Inferior parietal cortex (tissue), 1 donor: ENCODE data around the gene TRIM15.
"Not testable (repeated sequence)": the region's sequence is repeated elsewhere in the genome, so short reads cannot be mapped to it uniquely, and the experiment has no call there.

ENCODE experiments used
- DNase-seq: peaks from one replicate; pipeline ENCODE4 v3.0.0-alpha.2; 2016; ENCODE audit errors: extremely low spot score

Gene TRIM15

DNA sequence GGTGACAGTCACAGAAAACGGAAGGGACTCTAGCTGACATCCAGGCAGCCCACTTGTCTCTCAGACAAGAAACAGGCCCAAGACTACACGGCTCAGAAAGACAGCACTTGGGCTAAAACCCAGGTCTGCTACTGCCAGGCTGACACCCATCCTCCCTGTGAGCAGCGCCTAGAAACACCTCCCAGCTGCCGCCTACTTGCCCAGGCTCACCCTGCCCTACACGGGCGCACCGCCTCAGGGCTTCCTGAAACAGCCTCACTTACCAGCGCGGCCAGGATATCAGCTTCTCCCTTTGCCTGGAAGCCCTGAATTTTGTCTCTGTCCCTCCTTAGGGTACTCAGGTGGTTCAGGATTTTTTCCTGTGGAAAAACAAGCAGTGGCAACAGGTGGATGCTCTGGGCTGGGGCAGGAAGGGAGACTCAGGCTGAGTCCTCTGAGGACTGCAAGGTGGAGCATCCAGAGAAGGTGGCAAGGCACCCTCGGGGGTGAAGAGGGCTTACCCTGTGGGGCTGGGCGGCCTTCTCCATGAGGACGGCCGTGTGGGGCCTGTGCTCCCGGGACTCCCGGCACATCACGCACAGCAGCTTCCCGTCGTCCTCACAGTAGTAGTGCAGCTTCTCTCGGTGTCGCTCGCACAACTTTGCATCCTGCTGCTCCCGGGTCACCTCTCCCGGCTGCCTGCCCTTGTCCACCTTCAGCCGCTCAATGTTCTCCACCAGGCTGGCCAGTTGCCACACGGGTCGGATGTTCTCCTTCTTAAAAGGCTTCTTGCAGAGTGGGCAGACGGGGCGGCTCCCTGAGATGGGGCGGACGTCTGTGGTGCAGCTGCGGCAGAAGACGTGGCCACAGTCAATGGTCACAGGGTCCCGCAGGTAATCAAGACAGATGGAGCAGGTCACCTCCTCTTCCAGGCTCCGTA lies 35.1 kb downstream of the TRIM15 start:
- DNase-seq = no peak

DNA sequence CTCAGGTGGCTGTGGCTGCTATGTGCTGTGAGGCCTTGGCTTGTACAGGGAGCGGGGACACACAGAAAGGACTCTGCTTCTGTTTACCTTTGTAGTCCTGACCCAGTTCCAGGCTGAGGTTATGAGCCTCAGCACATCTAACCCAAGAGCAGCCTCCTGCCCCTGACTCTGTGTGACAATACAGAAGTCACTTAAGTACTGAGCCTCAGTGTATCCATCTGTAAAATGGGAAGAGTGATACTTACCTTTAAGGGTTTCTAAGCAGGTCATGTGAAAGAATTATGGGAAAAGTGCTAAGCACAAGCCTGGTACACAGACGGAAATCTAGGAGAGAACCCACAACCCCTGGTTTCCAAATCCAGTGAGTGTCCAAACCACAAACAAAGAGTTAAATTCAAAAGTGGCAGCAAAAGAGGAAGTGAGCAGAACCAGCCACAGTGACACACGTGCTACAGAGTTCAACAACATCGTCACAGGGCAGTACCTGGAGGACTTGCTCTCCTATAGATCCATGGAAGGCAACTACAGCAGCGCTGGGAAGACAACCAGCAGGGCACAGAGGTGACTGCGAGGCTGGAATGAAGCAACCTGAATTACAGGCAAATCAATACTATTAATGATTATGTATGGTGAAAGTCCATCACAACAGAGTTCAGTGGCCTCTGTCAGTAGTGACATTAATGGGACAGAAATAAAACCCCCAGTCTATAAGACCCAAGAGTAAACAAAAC lies 37.4 kb downstream of the TRIM15 start:
- no peak for DNase-seq

GRCh38 chr6:30202366-30202765 lies 39.0 kb downstream of the TRIM15 start:
- no peak for DNase-seq

- DNase-seq = no peak
Measured at GRCh38 chr6:30204116-30204515, 40.8 kb downstream of the TRIM15 start.

- no peak for DNase-seq
Measured at GRCh38 chr6:30206152-30206551, 42.8 kb downstream of the TRIM15 start.

GRCh38 chr6:30206799-30207618 lies 43.7 kb downstream of the TRIM15 start:
- no peak for DNase-seq

GRCh38 chr6:30207619-30208295 lies 44.4 kb downstream of the TRIM15 start:
- DNase-seq = no peak

GRCh38 chr6:30211306-30211705 lies 48.0 kb downstream of the TRIM15 start:
- DNase-seq = no peak

DNA sequence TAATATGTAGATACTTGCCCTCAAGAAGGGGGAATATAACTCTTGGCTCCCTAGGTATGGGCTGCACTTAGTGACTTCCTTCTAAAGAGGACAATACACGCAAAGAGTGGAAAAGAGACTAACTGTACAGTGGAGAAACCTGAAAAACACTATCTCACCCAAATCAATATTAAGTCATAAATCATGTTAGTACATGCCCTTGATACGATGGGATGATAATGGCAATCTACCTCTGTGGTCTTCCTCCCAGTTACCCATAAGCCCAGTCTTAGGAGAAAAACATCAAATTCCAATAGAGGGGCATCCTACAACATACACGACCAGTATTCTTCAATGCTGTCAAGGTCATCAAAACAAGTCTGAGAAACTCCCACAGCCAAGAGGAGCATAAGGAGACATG lies 48.6 kb downstream of the TRIM15 start:
- no peak for DNase-seq

- DNase-seq = peak; percentile 98
Measured at GRCh38 chr6:30212865-30213666, 49.7 kb downstream of the TRIM15 start, which contains the start of gene TRIM26. TRIM26 (minus strand) TSS chr6:30213406; CDS start chr6:30199103, 14,303 bp downstream.

GRCh38 chr6:30213667-30213956 lies 50.3 kb downstream of the TRIM15 start:
- DNase-seq = no peak

DNA sequence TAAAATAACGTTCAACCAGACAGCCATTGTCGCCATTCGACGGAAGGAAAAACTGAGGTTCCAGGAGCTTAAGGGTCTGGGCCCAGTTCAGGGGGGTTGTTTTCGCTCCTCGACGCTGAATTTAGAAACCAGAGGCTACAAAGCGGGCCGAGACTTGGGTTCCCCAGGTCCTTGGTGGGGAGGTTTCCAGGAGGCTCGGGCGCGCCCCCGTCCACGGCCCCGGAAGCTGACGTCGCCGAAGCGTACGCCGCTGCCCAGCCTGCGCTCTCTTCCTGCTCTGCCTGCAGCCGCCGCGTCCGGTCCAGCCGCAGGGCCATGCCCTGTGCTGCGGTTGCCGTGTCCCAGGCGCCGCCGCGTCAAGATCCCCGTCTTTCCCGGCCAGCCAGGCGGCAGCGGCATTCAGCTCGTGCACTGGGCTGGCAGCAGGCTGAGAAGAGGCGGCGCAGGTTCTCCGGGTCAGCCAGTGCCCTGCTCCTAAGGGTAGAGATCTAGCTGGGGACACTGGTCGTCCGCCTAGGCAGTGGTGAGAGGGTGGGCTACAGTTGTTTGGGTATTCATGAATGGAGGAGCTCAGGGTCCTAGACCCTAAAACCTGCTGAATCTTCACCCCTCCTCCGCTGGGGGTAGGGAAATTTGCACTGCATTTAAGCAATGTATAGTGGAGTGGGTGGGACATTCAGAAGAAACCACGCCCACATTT lies 50.8 kb downstream of the TRIM15 start:
- peak; percentile 71 for DNase-seq

DNA sequence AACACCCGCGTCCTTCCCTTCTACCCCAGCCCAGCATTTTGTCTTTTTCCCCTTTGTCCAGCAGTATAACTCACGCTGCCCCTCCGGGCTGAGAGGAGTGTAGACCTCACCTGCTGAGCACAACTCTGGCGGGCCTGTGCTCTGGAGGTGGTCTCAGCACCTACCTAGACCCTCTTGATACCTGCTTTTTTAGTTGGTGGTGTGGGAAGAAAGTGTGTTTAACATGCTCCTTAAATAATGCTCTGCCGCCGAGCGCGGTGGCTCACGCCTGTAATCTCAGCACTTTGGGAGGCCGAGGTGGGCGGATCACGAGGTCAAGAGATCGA lies 51.3 kb downstream of the TRIM15 start:
- no peak for DNase-seq

- no peak for DNase-seq
Measured at GRCh38 chr6:30216096-30216495, 52.8 kb downstream of the TRIM15 start.

DNA sequence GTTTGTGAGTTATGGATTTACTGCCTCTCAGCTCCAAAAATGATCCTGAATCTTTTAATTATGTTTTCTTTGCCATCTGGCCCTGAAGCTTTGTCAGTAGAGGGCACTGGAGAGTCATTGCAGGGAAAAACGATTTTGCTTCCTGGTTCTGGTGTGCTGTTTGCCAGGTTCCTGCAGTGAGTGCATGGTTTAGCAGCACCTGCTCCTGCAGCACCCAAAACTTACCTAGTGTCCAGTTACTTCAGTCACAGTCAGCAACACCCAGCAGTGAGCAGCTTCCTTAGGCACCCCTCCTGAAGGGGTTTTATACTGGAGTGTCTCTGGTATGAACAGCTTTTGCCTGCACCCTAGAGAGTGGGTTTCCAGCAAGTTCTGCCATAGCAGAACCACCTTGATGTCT lies 55.9 kb downstream of the TRIM15 start:
- peak; percentile 82 for DNase-seq

DNA sequence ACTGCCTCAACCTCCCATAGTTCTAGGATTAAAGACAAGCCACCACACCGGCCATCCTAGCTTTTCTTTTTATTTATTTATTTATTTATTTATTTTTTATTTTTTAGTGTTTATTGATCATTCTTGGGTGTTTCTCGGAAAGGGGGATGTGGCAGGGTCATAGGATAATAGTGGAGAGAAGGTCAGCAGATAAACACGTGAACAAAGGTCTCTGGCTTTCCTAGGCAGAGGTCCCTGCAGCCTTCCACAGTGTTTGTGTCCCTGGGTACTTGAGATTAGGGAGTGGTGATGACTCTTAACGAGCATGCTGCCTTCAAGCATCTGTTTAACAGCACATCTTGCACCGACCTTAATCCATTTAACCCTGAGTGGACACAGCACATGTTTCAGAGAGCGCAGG lies 58.0 kb downstream of the TRIM15 start:
- DNase-seq = not testable (repeated sequence)

GRCh38 chr6:30221956-30222355 lies 58.6 kb downstream of the TRIM15 start:
- DNase-seq = not testable (repeated sequence)
